HG03095 (cell line): Measurements from ENCODE around the gene ANKRD16.
"Not testable (repeated sequence)": the region's sequence is repeated elsewhere in the genome, so short reads cannot be mapped to it uniquely, and the experiment has no call there.

Experiments used
- ATAC-seq: cut with Tn5 transposase; IDR thresholded peaks from one replicate; pipeline ENCODE4 v1.9.1; 2021; ENCODE audit warnings: moderate library complexity; ENCODE audit not compliant: unreplicated experiment

Gene ANKRD16

DNA sequence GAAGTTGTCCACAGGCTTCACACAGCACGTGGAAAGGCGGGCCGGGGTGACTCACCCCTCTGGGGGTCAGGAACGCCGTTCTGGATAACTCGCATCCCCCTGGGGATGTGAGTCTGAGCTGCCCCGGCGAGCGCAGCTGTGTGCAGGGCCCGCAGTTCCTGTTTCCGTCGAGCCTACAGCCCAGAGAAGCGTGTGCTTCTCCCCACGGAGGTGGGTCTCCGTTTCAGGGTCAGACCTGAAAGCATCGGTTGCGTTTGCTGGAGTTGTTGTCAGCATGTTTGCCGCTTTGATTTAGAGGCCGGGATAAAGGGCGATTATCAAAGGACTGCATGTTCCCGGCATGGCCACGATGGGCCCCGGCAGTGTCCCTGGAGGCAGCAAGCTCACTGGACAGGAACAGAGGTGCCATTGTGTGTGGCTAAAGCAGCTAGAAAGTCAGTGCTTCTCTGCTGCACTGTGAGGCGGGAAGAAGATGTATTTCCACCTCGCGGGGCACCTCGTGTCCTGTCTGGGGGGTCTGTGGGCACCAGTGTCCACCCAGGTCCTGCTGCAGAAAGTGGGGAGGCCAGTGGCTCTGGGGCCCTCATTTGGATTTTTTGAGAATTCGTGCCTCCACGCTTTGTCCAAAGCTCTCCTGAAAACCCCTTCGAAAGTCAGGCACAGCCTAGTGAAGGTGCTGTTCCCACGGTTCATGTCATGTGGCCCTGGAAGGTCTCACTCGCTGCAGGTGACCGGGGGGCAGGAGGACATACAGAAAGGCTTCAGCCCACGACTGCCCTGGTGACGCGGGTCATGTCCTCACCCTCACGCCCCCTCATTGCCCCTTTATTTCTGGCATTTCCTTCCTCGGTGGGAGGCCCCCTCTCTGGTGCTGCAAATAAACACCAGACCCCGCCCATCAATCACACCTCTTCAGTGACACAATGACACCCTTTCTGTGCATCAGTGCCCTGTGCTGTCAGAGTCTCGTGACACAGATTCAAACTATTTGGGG lies 49.1 kb downstream of the ANKRD16 start:
- peak; percentile 85 for ATAC-seq

DNA sequence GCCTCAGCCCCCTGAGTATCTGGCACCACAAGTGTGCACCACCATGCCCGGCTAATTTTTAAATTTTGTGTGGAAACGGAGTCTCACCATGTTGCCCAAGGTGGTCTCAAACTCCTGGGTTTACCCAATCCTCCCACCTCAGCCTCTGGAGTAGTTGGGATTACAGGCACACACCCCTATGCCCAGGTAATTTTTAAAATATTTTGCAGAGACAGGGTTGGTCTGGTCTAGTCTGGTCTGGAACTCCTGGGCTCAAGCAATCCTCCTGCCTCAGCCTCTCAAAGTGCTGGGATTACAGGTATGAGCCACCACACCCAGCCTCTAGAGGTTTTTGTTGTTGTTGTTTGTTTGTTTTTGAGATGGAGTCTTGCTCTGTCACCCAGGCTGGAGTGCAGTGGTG lies 53.5 kb downstream of the ANKRD16 start:
- ATAC-seq = not testable (repeated sequence)

DNA sequence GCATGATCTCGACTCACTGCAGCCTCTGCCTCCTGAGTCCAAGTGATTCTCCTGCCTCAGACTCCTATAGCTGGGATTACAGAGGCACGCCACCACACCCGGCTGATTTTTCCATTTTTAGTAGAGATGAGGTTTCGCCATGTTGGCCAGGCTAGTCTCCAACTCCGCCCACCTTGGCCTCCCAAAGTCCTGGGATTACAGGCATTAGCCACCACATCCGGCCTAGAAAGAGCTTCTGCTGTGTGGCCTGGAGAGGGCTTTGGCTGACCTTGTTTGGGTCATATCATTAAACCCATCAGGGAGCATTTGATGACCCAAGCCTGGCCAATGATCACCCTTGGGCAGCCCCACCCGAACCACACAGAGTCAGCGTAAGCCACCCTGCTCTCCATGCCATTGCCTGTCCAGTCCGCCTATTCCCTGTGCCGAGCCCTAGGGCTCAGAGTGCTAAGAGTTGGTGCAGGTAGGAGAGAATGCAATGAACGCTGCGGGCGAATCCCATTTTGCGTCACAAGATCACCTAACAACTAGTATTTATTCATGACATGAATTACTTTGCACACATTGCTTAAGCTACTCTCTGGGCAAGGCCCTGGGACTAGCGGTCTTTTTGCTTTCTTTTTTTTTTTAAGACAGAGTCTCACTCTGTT lies 54.1 kb downstream of the ANKRD16 start:
- no peak for ATAC-seq

DNA sequence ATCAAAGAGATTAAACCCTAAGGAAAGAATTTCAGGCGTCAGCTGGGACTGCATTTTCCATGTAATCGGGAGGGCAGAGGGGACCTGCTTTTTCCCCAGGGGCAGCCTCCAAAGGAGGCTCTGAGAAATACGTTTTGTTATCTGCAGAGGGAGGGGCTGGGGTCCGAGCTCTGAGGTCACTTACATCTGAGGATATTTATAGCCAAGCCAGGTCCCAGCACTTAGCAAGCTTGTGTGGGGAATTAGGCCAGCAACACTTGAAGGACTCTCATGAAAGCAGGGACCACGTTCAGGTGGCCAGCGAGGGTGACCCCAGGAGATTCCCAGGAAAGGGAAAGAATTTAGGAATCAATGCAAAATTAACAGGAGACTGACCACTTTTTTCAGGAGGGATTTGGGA lies 55.9 kb downstream of the ANKRD16 start:
- no peak for ATAC-seq

DNA sequence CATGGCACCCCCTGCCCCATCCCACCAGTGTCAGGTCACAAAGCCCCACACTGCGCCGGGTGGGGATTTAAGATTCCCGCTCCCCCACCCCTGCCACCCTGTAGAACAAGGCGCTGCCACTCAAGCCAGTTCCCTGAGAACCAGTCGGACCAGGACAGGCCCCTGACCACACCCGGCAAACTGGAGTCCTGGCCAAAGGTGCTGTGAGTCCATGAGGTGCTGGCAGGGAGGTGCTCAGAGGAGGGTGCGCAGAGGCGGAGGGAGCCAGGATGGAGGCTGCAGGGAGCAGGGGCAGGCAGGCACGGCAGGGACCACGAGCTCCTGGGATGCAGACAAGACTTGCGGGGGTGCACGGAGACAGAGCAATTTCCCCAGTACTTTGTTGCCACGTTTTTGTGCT lies 56.7 kb downstream of the ANKRD16 start:
- no peak for ATAC-seq

DNA sequence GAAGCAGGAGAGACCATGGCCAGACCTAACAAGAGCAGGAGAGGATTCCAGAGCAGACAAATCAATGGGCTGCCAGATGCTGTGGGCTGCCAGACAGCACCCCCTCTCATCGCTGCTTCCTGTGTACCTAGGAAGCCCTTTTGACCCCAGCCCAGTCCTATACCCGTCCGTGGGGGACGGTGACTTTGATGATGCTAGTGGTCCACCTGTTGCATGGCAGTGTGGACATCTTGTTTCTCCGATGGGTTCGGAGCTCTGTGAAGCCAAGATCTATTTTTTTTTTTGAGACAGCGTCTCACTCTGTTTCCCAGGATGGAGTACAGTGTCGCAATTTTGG lies 58.3 kb downstream of the ANKRD16 start:
- ATAC-seq = no peak

DNA sequence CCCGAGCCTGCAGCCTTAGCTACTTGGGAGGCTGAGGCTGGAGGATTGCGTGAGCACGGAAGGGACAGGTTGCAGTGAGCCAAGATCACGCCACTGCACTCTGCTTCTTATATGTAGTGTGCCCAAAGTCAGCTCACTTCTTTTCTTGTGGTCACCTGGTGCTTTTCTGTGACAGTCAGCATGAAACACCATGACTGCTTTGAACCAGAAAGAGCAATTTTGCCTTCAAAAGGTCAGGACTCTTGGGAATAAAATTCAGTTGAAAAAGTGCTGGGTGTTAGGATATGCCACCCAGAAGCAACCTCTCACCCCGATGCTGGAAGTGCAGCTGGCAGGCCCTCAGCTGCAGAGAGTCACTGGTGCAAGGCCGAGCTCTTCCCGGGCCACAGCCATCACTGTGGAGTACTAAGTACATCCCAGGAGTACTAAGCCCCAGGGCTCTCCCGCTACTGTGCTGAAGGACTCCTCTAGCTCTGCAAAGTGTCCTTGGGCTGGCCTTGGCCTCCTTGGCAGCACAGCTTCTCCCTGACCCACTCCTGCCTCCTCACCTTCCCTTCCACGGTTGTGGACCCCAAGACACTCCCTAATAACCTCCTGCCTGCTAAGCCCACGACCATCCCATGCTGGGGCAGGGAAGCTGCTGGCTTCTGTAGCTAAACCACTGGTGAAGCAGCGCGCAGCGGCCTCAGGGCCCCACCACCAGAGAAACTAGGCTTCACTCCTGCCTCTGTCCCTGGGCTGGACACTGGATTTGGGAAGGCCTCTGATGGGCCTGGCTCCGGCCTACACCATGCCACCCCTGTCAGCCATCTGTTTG lies 58.9 kb downstream of the ANKRD16 start:
- no peak for ATAC-seq

DNA sequence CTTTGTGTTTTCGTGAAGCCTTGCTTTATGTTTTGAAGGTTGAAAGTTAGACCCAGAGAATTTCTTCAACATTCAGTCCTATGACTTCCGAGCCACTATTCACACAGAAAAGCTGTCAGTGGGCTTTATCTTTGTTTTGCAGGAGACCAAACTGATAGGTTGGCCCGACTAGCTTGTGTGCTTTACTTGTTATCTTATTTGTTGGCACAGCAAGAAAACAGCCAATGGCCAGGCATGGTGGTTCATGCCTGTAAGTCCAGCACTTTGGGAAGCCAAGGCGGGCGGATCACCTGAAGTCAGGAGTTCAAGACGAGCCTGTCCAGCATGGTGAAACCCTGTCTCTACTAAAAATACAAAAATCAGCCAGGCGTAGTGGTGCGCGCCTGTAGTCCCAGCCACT lies 60.4 kb downstream of the ANKRD16 start:
- ATAC-seq = no peak

DNA sequence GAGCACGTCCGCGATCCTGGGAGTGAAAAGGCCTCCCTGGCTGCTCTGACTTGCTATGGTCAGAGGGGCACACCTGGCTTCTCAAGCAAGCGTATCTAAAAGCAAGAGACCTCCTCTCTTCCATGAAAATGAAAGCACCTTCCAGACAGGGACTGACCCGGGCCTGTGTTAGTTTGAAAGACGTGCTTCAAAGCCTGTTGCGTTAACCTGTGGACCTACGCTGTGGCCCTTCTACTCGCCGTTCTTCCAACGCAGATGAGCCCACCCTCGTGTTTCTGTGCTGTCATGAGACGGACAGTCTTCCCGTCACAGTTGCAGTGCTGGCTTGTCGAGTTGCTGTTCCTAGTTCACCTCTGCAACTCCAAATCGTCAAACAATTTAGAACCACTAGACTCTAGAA lies 61.0 kb downstream of the ANKRD16 start:
- ATAC-seq = no peak

DNA sequence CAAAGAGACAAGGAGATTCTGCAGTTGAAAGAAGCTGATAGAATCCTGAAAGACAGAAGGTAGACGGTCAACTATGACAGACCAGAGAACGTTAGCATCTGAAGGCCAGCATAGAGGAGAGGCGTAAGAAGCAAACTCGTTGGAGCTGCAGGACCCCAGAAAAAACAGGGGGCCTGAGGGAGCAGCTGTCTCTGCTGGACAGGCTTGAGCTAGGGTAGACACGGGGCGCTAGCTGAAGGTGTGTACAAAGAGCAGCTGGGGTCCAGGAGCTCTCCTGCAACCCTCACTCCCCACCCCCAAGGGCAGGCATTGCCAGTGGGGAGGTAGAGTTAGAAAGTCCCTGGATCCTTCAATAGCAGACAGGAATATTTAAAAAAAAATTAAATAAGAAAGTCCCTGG lies 61.9 kb downstream of the ANKRD16 start:
- ATAC-seq = no peak

DNA sequence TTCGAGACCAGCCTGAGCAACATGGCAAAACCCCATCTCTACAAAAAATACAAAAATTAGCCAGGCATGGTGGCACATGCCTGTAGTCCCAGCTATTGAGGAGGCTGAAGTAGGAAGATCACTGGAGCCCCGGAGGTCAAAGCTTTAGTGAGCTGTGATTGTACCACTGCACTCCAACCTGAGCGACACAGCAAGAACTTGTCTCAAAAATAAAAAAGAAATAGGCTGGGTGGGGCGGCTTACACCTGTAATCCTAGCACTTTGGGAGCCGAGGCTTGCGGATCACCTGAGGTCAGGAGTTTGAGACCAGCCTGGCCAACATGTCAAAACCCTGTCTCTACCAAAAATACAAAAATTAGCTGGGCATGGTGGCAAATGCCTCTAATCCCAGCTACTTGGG lies 63.2 kb downstream of the ANKRD16 start:
- not testable (repeated sequence) for ATAC-seq

DNA sequence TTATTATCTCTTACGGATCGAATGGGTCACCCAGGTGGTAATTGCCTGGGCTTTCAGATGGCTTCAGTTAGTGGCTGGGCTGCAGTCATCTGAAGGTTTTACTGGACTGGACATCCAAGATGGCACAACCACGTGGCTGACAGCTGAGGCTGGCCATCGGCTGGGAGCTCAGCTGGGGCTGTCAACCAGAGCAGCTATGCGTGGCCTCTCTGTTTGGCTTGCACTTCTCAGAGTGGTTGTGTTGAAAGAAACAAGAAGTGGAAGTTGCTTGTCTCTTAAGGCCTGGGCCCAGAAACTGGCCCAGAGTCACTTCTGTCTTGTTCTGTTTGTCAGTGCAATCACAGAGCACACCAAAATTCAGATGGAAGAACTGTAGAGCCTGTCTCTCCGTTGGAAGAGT lies 70.8 kb downstream of the ANKRD16 start:
- ATAC-seq = peak; percentile 42

DNA sequence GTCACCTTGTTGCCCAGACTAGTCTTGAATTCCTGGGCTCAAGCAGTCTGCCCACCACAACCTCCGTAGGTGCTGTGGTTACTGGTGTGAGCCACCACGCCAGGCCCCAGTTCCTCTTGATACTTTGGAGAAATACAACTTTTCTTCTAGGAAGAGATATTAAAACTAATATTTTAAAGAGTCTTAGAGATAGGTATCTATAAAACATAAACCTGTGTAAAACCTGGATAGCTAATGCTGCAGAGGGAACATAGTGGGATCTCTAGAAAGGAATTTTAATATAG lies 71.7 kb downstream of the ANKRD16 start:
- ATAC-seq = no peak

DNA sequence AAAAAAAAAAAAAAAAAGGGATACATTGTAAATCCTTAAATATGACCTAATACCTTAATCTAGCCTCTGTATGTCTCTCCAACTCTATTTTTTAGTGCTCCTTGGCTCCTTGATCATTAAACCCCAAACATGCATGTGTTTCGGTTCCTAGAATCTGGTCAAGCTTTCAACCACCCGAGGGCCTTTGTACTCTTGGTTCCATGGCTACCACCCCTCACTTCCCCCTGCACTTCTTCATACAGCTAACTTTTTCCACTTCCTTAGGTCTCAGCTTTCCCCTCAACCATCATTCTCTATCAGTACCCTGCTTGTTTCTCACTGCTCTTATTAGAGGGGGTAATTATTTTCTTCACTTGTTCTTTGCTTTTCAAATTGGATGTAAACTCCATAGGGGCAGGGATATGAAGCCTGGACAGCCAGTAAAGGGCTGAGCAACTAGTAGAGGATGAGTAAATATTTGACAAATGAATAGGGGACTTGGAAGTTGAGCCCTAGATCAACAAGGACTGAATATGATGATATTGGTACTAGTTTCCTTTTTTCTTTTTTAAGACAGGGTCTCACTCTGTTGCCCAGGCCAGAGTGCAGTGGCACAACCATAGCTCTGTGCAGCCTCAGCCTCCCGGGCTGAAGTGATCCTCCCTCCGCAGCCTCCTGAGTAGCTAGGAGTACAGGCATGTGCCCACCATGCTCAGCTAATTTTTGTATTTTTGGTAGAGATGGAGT lies 72.2 kb downstream of the ANKRD16 start:
- ATAC-seq = no peak

DNA sequence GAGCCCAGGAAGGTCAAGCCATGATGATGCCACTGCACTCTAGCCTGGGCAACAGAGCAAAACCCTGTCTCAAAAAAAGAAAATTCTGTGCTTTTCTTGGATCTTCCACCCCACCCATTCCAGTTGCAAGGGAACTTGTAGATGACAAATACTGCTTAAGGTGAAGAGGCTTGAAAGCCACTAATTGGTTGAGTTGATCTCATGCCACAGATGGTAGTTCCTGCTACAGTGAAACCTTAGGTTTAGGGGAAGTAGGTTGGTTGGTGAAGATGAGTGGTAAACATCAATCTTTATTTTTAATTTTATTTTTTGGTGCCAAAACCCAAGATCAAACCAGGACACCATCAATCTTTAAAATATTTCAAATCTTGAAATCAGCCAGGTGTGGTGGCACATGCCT lies 73.5 kb downstream of the ANKRD16 start:
- ATAC-seq = no peak

DNA sequence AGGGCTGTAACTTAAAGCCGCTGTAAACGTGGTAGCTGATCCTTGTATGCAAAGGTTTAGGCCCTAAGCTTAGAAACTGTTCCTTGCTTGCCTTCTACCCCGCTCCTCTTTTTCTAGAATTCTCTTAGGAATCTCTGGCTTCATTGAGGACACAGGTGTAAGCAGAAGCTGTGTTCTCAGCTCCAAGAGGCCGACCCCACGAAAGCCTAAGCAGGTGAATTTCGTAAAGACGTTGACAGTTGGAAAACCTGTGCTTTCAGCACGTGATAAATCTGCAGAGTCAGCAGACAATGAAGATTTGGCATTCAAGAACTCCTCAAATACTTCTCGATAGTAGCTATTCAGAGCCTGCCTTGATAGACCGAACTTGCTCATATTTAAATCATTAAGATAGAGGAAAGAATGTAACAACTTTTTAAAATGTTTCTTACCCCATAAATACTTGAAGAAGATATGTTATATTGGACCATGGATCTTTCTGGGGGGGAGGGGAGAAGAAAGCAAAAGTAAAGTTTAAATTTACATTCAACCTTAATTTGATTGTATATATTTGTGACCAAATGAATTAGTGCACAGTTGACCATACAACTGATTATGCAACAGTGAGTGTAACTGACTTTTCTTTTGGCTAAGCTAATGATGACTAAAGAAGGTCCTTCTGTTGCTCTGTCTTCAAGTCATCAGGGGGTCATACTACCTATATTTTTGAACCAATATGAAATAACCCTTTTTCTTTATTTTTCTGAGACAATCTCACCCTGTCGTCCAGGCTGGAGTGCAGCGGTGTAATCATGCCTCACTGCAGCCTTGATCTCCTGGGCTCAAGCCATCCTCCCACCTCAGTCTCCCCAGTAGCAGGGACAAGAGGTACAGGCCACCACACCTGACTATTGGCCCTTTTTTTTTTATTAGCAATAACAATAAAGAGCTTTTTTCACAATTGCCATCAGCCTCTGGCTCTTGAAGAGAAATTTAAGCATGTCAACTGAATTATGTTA lies 75.3 kb downstream of the ANKRD16 start:
- no peak for ATAC-seq

DNA sequence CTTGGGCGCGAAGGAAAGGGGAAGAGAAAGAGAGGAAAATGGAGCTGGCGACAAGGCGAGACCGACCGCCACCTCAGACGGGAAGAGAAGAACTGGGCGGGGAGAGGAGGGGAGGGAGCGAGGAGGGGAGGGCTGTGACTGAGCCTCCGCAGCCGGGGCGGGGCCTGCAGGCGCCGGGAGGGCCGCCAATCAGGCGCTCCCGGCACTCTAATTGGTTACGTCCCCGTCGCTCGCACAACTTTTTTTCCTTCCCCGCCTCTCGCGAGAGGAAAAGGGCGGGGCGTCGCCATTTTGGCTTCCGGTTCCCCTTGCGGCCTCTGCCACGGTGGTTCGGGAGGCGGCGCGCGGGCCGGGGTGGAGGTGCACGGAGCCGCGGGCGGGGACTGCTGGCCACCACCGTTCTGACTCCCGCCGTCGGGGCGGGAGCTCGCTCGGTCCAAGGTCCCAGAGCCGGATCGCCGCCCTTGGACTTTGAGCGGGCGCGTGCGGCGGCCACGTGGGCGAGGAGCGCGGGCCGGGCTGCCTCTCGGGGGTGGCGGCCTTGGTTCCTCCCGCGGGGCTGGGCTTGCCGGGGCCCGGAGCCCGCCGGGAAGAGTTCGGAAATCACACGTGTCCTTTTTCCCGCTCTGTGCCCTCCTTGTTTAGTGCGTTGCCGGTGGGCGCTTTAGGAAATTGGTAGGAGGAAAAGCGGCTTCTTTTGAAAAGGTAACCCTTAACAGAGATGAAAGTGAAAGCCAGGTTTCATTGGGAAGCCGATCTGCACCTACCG lies 76.2 kb downstream of the ANKRD16 start, which contains the start of gene GDI2:
GDI2 (minus strand) TSS at position 94 of the 769 bp plus-strand sequence. CDS start 176 bp downstream, outside the sequence.
- ATAC-seq = peak; percentile 76

DNA sequence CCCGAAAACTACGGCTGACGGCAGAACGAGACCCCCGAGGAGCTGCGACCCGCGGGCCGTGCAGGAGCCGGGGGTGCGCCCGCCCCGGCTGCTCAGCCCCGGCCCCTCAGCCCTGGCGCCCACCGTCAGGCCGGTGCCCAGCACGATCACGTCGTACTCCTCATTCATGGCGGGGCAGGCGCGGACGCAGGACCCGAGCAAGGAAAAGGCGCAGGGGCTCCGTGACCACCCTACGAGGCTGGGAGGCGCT lies 76.7 kb downstream of the ANKRD16 start:
- ATAC-seq = peak; percentile 21
